ENCODE results near the gene HIVEP3.

Gene HIVEP3

GRCh38 chr1:41678111-41678878 is 240.4 kb downstream of the HIVEP3 start:
- DNase-seq (ENCODE audit: low read depth, low spot score): peak; percentile 22

GRCh38 chr1:41677620-41678019 is 241.1 kb downstream of the HIVEP3 start:
- H3K27ac ChIP-seq: no peak overlapping the region
- DNase-seq (ENCODE audit: low read depth, low spot score): no peak

More at GRCh38 chr1:41678111-41678878, 240.4 kb downstream of the HIVEP3 start:
- H3K27ac ChIP-seq: peak overlapping the region; percentile 11

GRCh38 chr1:41675401-41675800 is 243.3 kb downstream of the HIVEP3 start:
- no peak overlapping the region for H3K27ac ChIP-seq
- no peak for DNase-seq (ENCODE audit: low read depth, low spot score)

- H3K27ac ChIP-seq: no peak overlapping the region
- DNase-seq (ENCODE audit: low read depth, low spot score): no peak
These were observed 244.2 kb downstream of the HIVEP3 start for GRCh38 chr1:41674522-41674921.

GRCh38 chr1:41673806-41674205 is 244.9 kb downstream of the HIVEP3 start:
- H3K27ac ChIP-seq: no peak overlapping the region
- DNase-seq (ENCODE audit: low read depth, low spot score): no peak

- H3K27ac ChIP-seq: no peak overlapping the region
These were observed 245.3 kb downstream of the HIVEP3 start for GRCh38 chr1:41673378-41673777.

GRCh38 chr1:41672641-41673361 is 245.9 kb downstream of the HIVEP3 start:
- DNase-seq (ENCODE audit: low read depth, low spot score): no peak
- peak overlapping the region; percentile 8 for H3K27ac ChIP-seq

More at GRCh38 chr1:41673378-41673777, 245.3 kb downstream of the HIVEP3 start:
- no peak for DNase-seq (ENCODE audit: low read depth, low spot score)

GRCh38 chr1:41672173-41672572 is 246.5 kb downstream of the HIVEP3 start:
- peak; percentile 60 for DNase-seq (ENCODE audit: low read depth, low spot score)
- peak overlapping the region; percentile 8 for H3K27ac ChIP-seq

GRCh38 chr1:41671116-41671755 is 247.5 kb downstream of the HIVEP3 start:
- DNase-seq (ENCODE audit: low read depth, low spot score): no peak
- H3K27ac ChIP-seq: no peak overlapping the region

- peak; percentile 33 for DNase-seq (ENCODE audit: low read depth, low spot score)
These were observed 248.3 kb downstream of the HIVEP3 start for GRCh38 chr1:41670217-41670957.

GRCh38 chr1:41668967-41669366 is 249.8 kb downstream of the HIVEP3 start:
- H3K27ac ChIP-seq: no peak overlapping the region
- DNase-seq (ENCODE audit: low read depth, low spot score): no peak

More at GRCh38 chr1:41670217-41670957, 248.3 kb downstream of the HIVEP3 start:
- H3K27ac ChIP-seq: no peak overlapping the region

GRCh38 chr1:41668054-41668660 is 250.6 kb downstream of the HIVEP3 start:
- H3K27ac ChIP-seq: no peak overlapping the region
- DNase-seq (ENCODE audit: low read depth, low spot score): no peak

GRCh38 chr1:41666981-41667631 is 251.6 kb downstream of the HIVEP3 start:
- DNase-seq (ENCODE audit: low read depth, low spot score): peak; percentile 12
- no peak overlapping the region for H3K27ac ChIP-seq

- no peak for DNase-seq (ENCODE audit: low read depth, low spot score)
- no peak overlapping the region for H3K27ac ChIP-seq
These were observed 252.5 kb downstream of the HIVEP3 start for GRCh38 chr1:41665962-41666917.

- DNase-seq (ENCODE audit: low read depth, low spot score): peak; percentile 18
- H3K27ac ChIP-seq: no peak overlapping the region
These were observed 253.7 kb downstream of the HIVEP3 start for GRCh38 chr1:41664861-41665640.

- no peak overlapping the region for H3K27ac ChIP-seq
- no peak for DNase-seq (ENCODE audit: low read depth, low spot score)
These were observed 254.9 kb downstream of the HIVEP3 start for GRCh38 chr1:41663671-41664400.

Measured in epithelial cell of prostate (primary cell).